Aorta (tissue), 5 donors: ENCODE data around the gene NTM. TPM values are rescaled to one million over a fixed set of nuclear protein-coding genes. Genes with fewer than 3 reads are reported as not detected.
"Not testable (repeated sequence)": the region's sequence is repeated elsewhere in the genome, so short reads cannot be mapped to it uniquely, and the experiment has no call there.

ENCODE experiments used
- ATAC-seq: fragments of 200-7000 bp; cut with Tn5 transposase; one replicate; pipeline ENCODE4 v1.9.1; 2022; ENCODE audit warnings: moderate library complexity; ENCODE audit not compliant: low FRiP score
- DNase-seq, 2 donors: peaks; one replicate each; pipeline ENCODE4 v3.0.0-alpha.2; 2020
- H3K27ac ChIP-seq, 2 donors: one replicate each; pipeline ENCODE4 v1.5.1; 2013; ENCODE audit warnings: low read length in 2 of 2, mild to moderate bottlenecking in 2 of 2, moderate library complexity in 2 of 2, control low read depth in 1 of 2, inconsistent platforms in 1 of 2, low read depth in 1 of 2
- H3K27me3 ChIP-seq, 2 donors: one replicate each; pipeline ENCODE4 v1.6.1; 2013; ENCODE audit warnings: control low read depth in 1 of 2, low read length in 1 of 2, mild to moderate bottlenecking in 1 of 2, moderate library complexity in 1 of 2; ENCODE audit not compliant: insufficient read depth in 2 of 2, control insufficient read depth in 1 of 2
- H3K36me3 ChIP-seq, 2 donors: one replicate each; pipeline ENCODE4 v1.6.1; 2013; ENCODE audit warnings: control low read depth in 1 of 2, low read length in 1 of 2, mild to moderate bottlenecking in 1 of 2; ENCODE audit not compliant: insufficient read depth in 2 of 2, control insufficient read depth in 1 of 2
- H3K4me1 ChIP-seq, 2 donors: one replicate each; pipeline ENCODE4 v1.6.1; 2013; ENCODE audit warnings: low read length in 2 of 2, control low read depth in 1 of 2, mild to moderate bottlenecking in 1 of 2, moderate library complexity in 1 of 2; ENCODE audit not compliant: insufficient read depth in 2 of 2, control insufficient read depth in 1 of 2
- H3K4me3 ChIP-seq, 2 donors: one replicate each; pipeline ENCODE4 v1.5.1; 2013; ENCODE audit warnings: low read length in 2 of 2, control low read depth in 1 of 2, mild to moderate bottlenecking in 1 of 2
- H3K9me3 ChIP-seq: one replicate; pipeline ENCODE4 v1.6.1; 2013; ENCODE audit warnings: mild to moderate bottlenecking, low read length; ENCODE audit not compliant: control insufficient read depth
- WGBS, 2 donors: extraction: QIAGEN DNeasy Blood & Tissue Kit; methylation state at CpG; one replicate each; pipeline ENCODE4 v1.1.7; 2013; 5-methylcytosine and 5-hydroxymethylcytosine counted together
- intact Hi-C, 2 donors: fragments of 100-400 bp; cut with DNase I; formaldehyde crosslinking; loops; one replicate each; pipeline versions ENCODE4 v1.14.2 to v1.15.0; 2022
- polyA plus RNA-seq, 2 donors: library from polyadenylated mRNA; stranded (reverse); fragments of 200-250 nt; gene quantifications; one replicate each; pipeline ENCODE4 v1.2.3, GENCODE V29; 2013
- total RNA-seq, 2 donors: library from RNA; stranded (reverse); fragmentation: NEBNext Ultra II Directional; extraction: Animal tissue kit (Norgen Biotek cat#: 25700); gene quantifications; one replicate each; pipeline ENCODE4 v1.2.1, GENCODE V29; 2021
- donor health status: healthy with polysubstance abuse.
- donor health status: Bipolar disorder and iron deficiency.
- donor health status: DM: no; HTN: no; CAD: no.
- donor health status: DM: no; HTN: no; CAD: no.
- donor health status: DM: yes; HTN: yes; CAD: no.

Gene NTM
- total and polyA plus RNA-seq, 4 donors, result 0.28 to 5.3 (median 1.9) TPM; not detected in 1

GRCh38 chr11:132318421-132319157, 948.2 kb downstream of the NTM start:
- no peaks in the 10 kb centered on the region for H3K27me3 ChIP-seq
- DNase-seq, result no peak
- H3K36me3 ChIP-seq, result no peaks in the 10 kb centered on the region
- no peak overlapping the region for H3K4me3 ChIP-seq
- H3K4me1 ChIP-seq, result no peaks in the 10 kb centered on the region
- WGBS, 2 donors, result 63 to 80% methylated on average over 8 of the region's 8 CpGs
- peaks cover 2% of the 10 kb centered on the region for H3K9me3 ChIP-seq
- H3K27ac ChIP-seq, result no peak overlapping the region
- intact Hi-C loops, result no loop called here
- no peak for ATAC-seq

DNA sequence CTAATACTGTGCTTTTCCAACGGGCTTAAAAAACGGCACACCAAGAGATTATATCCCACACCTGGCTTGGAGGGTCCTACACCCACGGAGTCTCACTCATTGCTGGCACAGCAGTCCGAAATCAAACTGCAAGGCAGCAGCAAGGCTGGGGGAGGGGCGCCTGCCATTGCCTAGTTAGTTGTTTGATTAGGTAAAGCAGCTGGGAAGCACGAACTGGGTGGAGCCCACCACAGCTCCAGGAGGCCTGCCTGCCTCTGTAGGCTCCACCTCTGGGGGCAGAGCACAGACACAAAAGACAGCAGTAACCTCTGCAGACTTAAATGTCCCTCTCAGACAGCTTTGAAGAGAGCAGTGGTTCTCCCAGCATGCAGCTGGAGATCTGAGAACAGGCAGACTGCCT, 949.0 kb downstream of the NTM start:
- H3K36me3 ChIP-seq, ATAC-seq, H3K4me1 ChIP-seq, H3K27ac ChIP-seq, DNase-seq, H3K27me3 ChIP-seq, H3K4me3 ChIP-seq, intact Hi-C loops, H3K9me3 ChIP-seq: not testable (repeated sequence)
- WGBS, 2 donors, result 75 to 77% methylated on average over 6 of the region's 6 CpGs

DNA sequence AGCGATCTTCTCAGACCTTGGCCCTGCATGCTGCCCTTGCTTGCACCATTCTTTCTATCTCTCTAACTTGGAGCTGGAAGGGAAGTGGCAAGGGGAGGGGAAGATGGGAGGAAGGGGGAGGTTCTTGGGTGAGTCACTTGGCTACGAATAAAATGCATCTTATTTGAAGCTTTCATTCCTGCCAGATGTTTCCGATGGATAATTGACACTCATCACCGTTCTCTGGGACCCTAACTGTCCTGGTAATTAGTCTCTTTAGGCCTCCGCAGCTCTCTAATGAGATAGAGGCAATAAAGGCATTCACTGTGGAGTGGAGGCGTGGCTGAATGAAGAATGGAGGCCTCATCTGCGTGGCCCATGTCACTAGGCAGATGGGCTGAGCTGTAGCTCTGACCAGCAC, 960.1 kb downstream of the NTM start:
- WGBS, 2 donors, result 43 to 46% methylated on average over 7 of the region's 7 CpGs

DNA sequence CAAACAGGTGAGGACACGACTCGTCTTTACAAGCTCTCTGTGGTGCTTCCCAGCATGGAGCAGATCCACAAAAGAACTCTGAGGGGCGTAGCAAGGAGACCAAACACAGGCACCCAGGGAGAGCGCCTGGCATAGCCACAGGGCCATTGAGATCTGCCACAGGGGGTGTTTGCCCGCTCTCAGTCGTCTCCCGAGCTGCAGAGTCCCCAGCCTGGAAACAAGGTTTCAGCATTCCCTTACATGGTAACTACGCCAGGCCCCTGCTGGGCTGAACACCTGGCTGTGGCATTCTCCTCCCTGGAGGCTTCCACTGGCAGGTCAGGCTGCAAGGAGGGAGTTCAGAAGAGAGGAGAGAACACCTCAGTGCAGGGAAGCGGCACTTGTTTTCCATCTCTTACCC, 962.1 kb downstream of the NTM start:
- Histone ChIP-seq H3K9me3 (peaks cover 3% of the 10 kb centered on the region), H3K27me3 (no peaks in the 10 kb centered on the region), H3K4me3 (no peak overlapping the region), H3K27ac (no peak overlapping the region), H3K4me1 (no peaks in the 10 kb centered on the region), H3K36me3 (no peaks in the 10 kb centered on the region)
- intact Hi-C loops, result no loop called here
- ATAC-seq (no peak), DNase-seq (no peak)
- WGBS, 2 donors, result 57 to 60% methylated on average over 9 of the region's 9 CpGs

More for the DNA sequence above, 960.1 kb downstream of the NTM start:
- ATAC-seq (no peak), DNase-seq (no peak)
- Histone ChIP-seq H3K27ac (no peak overlapping the region), H3K36me3 (no peaks in the 10 kb centered on the region), H3K4me3 (no peak overlapping the region), H3K9me3 (peaks cover 3% of the 10 kb centered on the region), H3K4me1 (no peaks in the 10 kb centered on the region), H3K27me3 (no peaks in the 10 kb centered on the region)
- intact Hi-C loops, result no loop called here

- intact Hi-C loops, result no loop called here
- WGBS, 2 donors, result 87 to 89% methylated on average over 15 of the region's 15 CpGs
- H3K9me3 ChIP-seq, result peaks cover 3% of the 10 kb centered on the region
- H3K27ac ChIP-seq, result no peak overlapping the region
- DNase-seq (no peak), ATAC-seq (peak; percentile 30)
- H3K4me3 ChIP-seq, result no peak overlapping the region
- H3K27me3 ChIP-seq, result no peaks in the 10 kb centered on the region
- no peaks in the 10 kb centered on the region for H3K4me1 ChIP-seq
- no peaks in the 10 kb centered on the region for H3K36me3 ChIP-seq
Measured at GRCh38 chr11:132334769-132335280, 964.4 kb downstream of the NTM start.

DNA sequence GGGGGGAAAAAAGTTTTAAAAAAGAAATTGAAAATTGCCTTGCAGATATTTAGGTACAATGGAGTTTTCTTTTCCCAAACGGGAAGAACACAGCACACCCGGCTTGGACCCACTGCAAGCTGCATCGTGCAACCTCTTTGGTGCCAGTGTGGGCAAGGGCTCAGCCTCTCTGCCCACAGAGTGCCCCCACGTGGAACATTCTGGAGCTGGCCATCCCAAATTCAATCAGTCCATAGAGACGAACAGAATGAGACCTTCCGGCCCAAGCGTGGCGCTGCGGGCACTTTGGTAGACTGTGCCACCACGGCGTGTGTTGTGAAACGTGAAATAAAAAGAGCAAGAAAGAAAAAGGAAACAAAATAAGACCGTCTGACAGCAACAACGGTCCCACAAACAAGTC, 964.9 kb downstream of the NTM start:
- Histone ChIP-seq H3K36me3 (no peaks in the 10 kb centered on the region), H3K27me3 (no peaks in the 10 kb centered on the region), H3K4me3 (no peak overlapping the region), H3K9me3 (peaks cover 3% of the 10 kb centered on the region), H3K27ac (no peak overlapping the region), H3K4me1 (no peaks in the 10 kb centered on the region)
- no peak for ATAC-seq
- intact Hi-C loops, result no loop called here
- 86 to 87% methylated on average over 14 of the region's 14 CpGs for WGBS, 2 donors
- no peak for DNase-seq

GRCh38 chr11:132336781-132337535, 966.5 kb downstream of the NTM start:
- DNase-seq (no peak), ATAC-seq (no peak)
- Histone ChIP-seq H3K9me3 (peaks cover 3% of the 10 kb centered on the region), H3K4me3 (no peak overlapping the region), H3K4me1 (no peaks in the 10 kb centered on the region), H3K36me3 (no peaks in the 10 kb centered on the region), H3K27me3 (no peaks in the 10 kb centered on the region), H3K27ac (no peak overlapping the region)
- intact Hi-C loops, result no loop called here
- WGBS, 2 donors, result 88% methylated on average over 12 of the region's 12 CpGs

- no peak for DNase-seq
- Histone ChIP-seq H3K27ac (no peak overlapping the region), H3K9me3 (peaks cover 1% of the 10 kb centered on the region), H3K4me1 (no peaks in the 10 kb centered on the region), H3K27me3 (no peaks in the 10 kb centered on the region), H3K4me3 (no peak overlapping the region), H3K36me3 (no peaks in the 10 kb centered on the region)
- WGBS, 2 donors, result 67% methylated on average over 2 of the region's 2 CpGs
- no peak for ATAC-seq
- intact Hi-C loops, result no loop called here
Measured at GRCh38 chr11:132337819-132338416, 967.5 kb downstream of the NTM start.
